PC-3 (cell line): ENCODE data around the gene C3orf62.

Experiments
- CTCF ChIP-seq: fragments of 300-600 bp; sonication (generic); conservative IDR thresholded peaks from 2 replicates; pipeline ENCODE4 v1.5.1; 2017; ENCODE audit warnings: antibody characterized with exemption, low read depth, mild to moderate bottlenecking, low read length
- EZH2 ChIP-seq: fragments of 300-600 bp; sonication (generic); IDR thresholded peaks from one replicate; pipeline ENCODE4 v1.6.1; 2017; ENCODE audit warnings: antibody characterized with exemption, mild to moderate bottlenecking, low read length; ENCODE audit not compliant: unreplicated experiment
- EZH2phosphoT487 ChIP-seq: fragments of 300-600 bp; sonication (generic); IDR thresholded peaks from 2 replicates; pipeline ENCODE4 v1.6.1; 2018; ENCODE audit warnings: mild to moderate bottlenecking, antibody characterized with exemption, low read length, borderline replicate concordance

DNA sequence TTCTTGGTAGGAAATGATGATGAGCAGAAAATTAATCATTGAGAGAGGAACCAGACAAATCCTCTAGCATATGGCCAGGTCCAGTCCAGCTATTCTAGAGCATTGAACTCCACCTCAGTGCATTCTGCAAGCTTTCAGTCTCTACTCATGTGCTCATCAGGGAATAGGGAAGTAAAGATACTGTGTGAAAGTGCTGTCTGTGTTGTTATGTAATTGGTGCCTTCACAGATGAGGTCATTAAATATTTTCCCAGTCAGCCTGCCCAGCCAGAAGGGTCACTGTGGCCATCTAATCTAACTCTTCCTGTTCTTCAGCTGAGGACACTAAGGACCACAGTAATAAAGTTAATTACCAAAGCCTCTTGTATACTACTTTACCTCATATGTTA is 28.2 kb downstream of the C3orf62 start:
- TF ChIP-seq CTCF: no peak
- no peak for TF ChIP-seq EZH2
- no peak for TF ChIP-seq EZH2phosphoT487
